HG03095 (cell line): ENCODE data around the gene SLC6A16.
"Not testable (repeated sequence)": the region's sequence is repeated elsewhere in the genome, so short reads cannot be mapped to it uniquely, and the experiment has no call there.

Experiments used
- ATAC-seq: cut with Tn5 transposase; IDR thresholded peaks from one replicate; pipeline ENCODE4 v1.9.1; 2021; ENCODE audit warnings: moderate library complexity; ENCODE audit not compliant: unreplicated experiment

The SLC6A16 gene

DNA sequence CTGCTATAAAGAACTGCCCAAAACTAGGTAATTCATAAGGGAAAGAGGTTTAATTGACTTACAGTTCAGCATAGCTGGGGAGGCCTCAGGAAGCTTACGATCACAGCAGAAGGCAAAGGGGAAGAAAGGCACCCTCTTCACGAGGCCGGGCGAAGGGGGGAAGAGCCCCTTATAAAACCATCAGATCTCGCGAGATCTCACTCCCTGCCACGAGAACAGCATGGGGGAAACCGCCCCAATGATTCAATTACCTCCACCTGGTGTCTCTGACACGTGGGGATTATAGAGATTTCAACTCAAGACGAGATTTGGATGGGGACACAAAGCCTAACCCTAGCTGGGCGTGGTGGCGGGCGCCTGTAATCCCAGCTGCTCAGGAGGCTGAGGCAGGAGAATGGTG is 42.8 kb downstream of the SLC6A16 start:
- ATAC-seq: no peak

DNA sequence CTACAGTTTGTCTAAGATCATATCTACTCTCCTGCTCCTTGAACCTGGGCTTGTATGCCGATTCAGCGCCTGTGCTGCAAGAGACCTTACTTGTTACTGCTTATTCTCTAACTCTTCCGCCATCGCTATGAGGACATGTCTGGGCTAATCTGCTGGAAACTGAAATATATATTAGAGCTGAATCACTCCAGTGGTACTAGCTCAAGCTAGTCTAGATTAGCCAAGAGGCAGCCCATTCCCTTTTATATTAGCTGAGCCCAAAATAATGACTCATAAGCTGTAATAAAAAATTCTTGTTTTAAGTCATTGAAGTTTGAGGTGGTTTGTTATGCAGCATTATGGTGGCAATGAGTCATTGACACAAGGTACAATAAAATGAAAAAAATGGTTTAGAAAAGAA is 52.8 kb downstream of the SLC6A16 start:
- ATAC-seq: no peak

DNA sequence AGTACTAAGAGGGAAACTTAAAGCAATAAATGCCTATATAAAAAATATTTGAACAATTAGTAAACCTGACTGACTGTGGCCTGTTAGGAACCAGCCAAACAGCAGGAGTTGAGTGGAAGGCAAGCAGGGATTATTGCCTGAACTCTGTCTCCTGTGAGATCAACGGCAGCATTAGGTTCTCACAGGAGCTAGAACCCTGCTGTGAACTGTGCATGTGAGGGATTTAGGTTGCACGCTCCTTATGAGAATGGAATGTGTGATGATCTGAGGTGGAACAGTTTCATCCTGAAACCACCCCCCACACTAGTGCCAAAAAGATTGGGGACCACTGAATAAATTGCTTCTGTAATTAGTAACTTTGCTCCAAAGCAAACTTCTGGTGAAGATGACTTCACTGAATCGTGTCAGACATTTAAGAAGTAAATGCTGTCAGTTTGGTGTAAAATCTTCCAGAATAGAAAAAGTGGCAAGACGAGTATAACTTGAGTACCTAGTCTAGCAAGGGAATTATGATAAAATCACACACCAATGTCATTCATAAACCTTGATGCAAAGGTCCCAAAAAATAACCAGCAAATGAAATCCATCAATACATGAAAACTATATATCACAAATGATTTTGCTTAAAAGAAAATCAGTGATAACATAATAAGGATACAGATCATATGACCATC is 53.8 kb downstream of the SLC6A16 start:
- ATAC-seq: no peak

DNA sequence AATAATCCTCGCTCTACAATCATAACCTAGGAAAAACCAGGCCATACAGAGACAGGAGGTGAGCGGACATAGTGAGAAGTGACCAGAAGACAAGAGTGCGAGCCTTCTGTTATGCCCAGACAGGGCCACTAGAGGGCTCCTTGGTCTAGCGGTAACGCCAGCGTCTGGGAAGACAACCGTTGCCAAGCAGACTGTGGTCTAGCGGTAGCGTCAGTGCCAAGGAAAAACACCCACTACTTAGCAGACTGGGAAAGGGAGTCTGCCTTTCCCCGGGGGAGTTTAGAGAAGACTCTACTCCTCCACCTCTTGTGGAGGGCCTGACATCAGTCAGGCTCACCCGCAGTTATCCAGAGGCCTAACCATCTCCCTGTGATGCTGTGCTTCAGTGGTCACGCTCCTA is 58.6 kb downstream of the SLC6A16 start:
- not testable (repeated sequence) for ATAC-seq

DNA sequence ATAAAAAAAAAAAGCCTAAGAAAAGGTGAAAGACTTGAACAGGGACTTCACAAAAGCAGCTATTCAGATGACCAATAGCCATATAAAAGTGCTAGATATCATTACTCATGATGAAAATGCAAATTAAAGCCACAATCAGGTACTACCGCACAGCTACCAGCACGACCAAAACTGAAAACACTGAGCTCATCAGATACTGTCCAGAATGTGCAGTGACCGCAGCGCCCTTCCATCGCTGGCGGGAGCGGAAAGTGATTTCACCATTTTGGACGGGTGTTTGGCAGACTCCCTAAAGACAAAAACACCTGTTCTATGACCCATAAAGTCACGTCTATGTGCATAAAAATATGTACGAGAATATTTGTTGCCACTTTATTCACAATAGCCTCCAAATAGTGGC is 60.7 kb downstream of the SLC6A16 start:
- ATAC-seq: no peak

DNA sequence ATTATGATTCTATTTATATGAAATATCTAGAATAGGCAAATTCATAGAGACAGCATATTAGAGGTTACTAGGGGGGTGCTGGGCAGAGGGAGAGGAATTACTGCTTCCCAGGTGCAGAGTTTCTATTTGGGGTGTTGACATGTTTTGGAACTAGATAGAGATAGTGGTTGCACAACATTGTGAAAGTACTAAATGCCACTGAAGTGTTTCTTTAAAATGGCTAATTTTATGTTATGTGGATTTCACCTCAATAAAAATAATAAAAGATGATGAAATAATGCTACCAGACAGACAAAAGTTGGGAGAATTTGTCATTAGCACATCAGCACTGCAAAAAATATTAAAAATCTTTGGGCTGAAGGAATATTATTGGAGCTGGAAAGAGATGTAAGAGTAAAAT is 63.4 kb downstream of the SLC6A16 start:
- ATAC-seq: no peak

DNA sequence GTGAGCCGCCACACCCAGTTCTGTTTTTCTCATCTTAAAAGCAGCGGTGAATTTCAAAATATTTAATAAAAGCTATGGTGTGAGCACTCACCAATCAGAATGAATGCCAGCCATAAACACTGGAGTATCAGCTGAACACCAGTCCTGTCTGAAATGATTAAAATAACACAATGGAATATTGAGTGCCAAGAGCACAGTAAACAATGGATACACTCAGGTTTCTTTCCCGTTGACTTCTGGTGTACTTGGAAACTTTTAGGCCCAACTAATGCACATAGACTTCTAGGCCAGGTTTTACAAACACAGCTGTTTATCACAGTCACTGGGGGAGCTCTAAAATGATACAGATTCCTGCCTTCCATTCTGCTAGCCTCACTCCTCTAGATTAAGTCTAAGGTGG is 68.3 kb downstream of the SLC6A16 start:
- ATAC-seq: no peak

DNA sequence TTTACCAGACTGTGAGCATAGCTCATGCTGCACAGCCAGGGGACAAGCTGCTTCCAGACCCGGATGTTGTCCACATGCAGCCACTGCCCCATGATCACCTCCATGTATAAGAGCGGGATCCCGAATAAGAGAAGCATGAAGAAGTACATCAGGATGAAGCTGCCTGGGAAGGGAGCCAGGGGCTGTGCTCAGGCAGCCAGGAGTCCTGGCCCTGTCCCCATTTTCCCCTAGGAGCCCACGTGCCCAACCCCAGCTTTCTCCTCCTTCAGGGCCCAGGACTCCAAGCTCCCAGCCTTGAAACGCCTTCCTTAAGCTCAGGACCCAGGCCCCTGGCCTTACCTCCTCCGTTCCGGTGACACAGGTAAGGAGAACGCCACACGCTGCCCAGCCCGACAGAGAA is 69.3 kb downstream of the SLC6A16 start:
- ATAC-seq: no peak

DNA sequence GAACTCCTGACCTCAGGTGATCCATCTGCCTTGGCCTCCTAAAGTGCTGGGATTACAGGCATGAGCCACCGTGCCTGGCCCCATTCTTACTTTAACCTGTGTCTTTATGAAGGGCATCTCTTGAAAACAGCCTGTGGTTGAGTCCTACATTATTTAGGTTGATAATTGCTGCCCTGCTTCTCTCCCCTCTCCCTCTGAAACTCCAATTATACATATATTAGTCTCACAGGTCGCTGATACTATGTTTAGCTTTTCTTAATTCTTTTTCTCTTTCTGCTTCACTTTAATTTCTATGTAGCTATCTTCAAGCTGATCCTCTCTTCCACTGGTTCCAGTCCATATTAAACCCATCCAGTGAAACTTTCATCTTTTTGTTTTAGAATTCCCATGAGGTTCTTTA is 75.1 kb downstream of the SLC6A16 start:
- no peak for ATAC-seq

DNA sequence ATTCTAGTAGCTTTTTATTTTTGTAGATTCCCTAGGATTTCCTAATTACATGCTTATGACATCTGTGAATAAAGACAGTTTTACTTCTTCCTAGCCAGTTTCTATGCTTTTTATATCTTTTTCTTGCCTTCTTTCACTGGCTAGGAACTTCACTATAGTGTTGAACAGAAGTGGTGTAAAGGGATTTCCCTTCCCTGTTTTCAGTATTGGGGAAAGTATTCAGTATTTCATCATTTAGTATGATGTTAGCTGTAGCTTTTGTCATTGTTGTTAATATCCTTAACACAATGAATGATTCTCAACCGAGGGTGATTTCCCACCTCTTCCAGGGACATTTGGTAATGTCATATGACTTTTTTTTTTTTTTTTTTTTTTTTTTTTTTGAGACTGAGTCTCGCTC is 77.3 kb downstream of the SLC6A16 start:
- no peak for ATAC-seq

DNA sequence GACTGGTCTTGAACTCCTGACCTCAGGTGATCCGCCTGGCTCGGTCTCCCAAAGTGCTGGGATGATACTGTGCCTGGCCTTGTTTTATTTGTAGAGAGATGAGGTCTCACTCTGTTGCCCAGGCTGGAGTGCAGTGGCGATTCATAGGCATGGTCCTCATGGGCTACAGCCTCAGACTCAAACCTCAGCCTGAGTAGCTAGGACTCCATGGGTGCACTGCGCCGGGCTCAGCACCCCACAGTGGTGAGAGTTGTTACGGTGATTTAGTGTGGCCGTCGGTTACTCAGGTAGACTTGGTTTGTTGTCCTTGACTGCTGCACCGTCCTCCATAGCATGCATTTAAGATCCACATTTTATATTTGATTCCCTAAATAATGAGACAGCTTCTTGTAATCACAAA is 80.7 kb downstream of the SLC6A16 start:
- no peak for ATAC-seq

DNA sequence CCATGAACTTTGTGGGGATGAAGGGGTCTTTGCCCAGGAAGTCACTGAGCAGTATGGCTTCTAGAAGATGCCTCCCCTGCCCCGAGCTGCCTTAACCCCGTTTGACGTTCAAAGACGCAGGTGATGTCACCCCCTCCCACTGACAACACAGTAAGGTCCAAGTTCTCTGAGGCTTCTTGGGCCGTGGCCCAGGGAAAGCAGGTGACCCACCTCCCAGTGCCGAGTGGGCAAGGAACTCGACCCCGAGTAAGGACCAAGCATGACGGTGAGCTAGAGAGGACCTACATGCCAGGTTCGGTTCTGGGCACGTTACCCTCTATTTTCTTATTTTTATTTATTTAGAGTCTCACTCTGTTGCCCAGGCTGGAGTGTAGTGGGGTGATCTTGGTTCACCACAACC is 81.3 kb downstream of the SLC6A16 start:
- ATAC-seq: no peak

DNA sequence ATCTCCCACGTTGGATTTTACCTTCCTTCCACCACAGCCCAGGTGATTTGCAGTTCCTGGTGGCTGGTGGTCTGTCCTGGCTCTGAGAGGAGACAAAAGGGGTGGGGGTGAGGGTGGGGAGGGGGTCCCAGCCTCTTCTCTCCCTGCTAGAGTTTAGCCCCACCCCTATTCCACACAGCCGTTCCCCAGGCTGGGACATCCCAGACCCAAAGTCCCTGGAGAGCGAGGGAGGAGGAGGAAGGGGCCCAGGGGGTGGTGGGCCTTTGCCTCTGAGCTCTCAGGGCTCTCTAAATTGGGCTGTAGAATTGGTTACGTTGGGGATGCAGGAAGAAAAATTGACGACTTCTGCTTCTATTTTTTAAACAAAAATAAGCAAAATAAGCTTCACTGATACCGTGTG is 81.9 kb downstream of the SLC6A16 start:
- no peak for ATAC-seq

DNA sequence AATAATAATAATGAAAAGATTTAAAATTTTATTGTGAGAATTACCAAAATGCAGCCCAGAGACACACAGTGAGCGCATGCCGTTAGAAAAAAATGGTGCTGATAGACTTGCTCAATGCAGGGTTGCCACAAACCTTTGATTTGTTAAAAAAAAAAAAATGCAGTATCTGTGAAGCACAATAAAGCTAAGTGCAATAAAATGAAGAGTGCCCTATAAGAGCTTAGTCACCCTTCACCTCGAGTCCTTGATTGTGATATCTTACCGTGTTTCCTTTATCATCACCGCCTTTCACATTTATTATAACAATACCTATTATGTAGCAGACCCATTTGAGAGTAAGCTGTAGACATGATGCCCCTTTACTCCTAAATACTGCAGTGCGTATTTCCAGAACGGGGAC is 83.2 kb downstream of the SLC6A16 start:
- ATAC-seq: no peak
